ENCODE results near the gene LSM6. TPM values are rescaled to one million over a fixed set of nuclear protein-coding genes. Genes with fewer than 3 reads are reported as not detected.

Gene LSM6
- total and polyA plus RNA-seq, 9 donors = 19.6 to 48.5 (median 28.3) TPM

DNA sequence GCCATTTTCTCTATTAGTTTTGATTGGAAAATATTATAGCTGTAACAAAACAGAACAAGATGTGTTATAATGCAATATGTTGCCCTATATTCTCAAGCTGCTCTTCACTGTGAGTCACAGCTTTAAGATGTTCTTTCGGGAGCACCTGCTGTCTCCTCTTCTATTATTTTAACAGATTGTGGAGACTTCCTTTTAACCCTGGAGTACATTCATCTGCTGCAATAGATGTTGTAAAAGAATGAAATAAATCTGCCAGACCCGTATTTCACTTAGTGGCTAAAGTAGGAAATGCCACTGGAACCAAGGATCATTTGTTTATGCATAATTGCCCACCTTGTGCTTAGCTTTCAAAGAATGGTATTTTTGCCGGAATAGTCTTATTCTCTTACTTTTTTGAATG is 11.1 kb downstream of the LSM6 start:
- intact Hi-C loops (cut with DNase I) = no loop called here
- Histone ChIP-seq H3K9me3 (no peaks in the 10 kb centered on the region), H3K27me3 (no peaks in the 10 kb centered on the region), H3K4me1 (ENCODE audit: insufficient read depth) (no peaks in the 10 kb centered on the region), H3K36me3 (no peaks in the 10 kb centered on the region), H3K4me3 (no peak overlapping the region), H3K27ac (no peak overlapping the region)
- no peak for TF ChIP-seq EP300 (IDR thresholded peaks at IDR 0.05)
- no peak for TF ChIP-seq POLR2A (IDR thresholded peaks at IDR 0.05)
- TF ChIP-seq, protein P1, sequence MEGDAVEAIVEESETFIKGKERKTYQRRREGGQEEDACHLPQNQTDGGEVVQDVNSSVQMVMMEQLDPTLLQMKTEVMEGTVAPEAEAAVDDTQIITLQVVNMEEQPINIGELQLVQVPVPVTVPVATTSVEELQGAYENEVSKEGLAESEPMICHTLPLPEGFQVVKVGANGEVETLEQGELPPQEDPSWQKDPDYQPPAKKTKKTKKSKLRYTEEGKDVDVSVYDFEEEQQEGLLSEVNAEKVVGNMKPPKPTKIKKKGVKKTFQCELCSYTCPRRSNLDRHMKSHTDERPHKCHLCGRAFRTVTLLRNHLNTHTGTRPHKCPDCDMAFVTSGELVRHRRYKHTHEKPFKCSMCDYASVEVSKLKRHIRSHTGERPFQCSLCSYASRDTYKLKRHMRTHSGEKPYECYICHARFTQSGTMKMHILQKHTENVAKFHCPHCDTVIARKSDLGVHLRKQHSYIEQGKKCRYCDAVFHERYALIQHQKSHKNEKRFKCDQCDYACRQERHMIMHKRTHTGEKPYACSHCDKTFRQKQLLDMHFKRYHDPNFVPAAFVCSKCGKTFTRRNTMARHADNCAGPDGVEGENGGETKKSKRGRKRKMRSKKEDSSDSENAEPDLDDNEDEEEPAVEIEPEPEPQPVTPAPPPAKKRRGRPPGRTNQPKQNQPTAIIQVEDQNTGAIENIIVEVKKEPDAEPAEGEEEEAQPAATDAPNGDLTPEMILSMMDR (IDR thresholded peaks at IDR 0.05) = no peak
- WGBS, 3 donors = 79 to 85% (median 83%) methylated on average over 3 of the region's 3 CpGs
- no peak for DNase-seq

- DNase-seq = no peak
- TF ChIP-seq EP300 (IDR thresholded peaks at IDR 0.05) = no peak
- no peak for TF ChIP-seq POLR2A (IDR thresholded peaks at IDR 0.05)
- Histone ChIP-seq H3K4me3 (no peak overlapping the region), H3K9me3 (no peaks in the 10 kb centered on the region), H3K4me1 (ENCODE audit: insufficient read depth) (no peaks in the 10 kb centered on the region), H3K27me3 (no peaks in the 10 kb centered on the region), H3K36me3 (no peaks in the 10 kb centered on the region), H3K27ac (no peak overlapping the region)
- intact Hi-C loops (cut with DNase I) = no loop called here
- WGBS, 3 donors = 71 to 73% (median 72%) methylated on average over 2 of the region's 2 CpGs
These were observed 14.9 kb downstream of the LSM6 start for GRCh38 chr4:146190456-146190855.

DNA sequence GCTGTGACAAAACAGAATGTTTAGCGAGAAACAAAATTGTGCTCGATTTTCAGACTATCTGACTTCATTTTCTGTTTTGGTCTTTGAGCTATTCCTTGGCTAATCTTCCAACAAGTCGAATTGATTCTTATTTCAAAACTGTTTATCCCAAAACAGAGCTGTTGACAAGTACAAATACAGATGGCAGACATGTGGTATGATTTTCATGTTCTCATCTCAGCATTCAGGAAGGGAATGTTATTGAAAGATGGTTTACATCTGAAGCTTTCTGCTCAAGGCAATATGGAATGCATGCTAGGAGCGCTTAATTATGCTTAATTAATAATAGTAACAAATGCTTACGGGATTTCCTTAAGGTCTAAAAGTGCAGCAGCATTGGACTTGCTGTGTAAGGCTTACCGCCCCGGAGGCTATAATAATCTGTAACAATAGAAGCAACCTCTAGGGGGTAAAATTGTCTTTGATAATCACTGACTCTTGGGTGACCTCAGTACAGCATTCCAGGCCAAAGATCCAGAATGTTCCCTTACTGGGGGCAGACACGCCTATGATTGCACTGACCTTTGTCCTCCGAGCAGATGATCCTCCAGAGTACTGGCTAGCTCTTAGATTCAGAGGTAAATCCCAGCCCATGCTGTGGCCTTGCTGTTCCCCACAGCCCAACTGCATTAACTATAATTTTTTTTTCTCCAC is 16.4 kb downstream of the LSM6 start:
- no peak for DNase-seq
- TF ChIP-seq POLR2A (IDR thresholded peaks at IDR 0.05) (no peak), EP300 (IDR thresholded peaks at IDR 0.05) (no peak)
- TF ChIP-seq, protein P1 (IDR thresholded peaks at IDR 0.05) = no peak
- H3K27ac ChIP-seq = no peak overlapping the region
- 83 to 88% (median 84%) methylated on average over 9 of the region's 9 CpGs for WGBS, 3 donors
- no peaks in the 10 kb centered on the region for H3K27me3 ChIP-seq
- no peaks in the 10 kb centered on the region for H3K9me3 ChIP-seq
- H3K36me3 ChIP-seq = no peaks in the 10 kb centered on the region
- no peak overlapping the region for H3K4me3 ChIP-seq
- intact Hi-C loops (cut with DNase I) = no loop called here
- H3K4me1 ChIP-seq (ENCODE audit: insufficient read depth) = no peaks in the 10 kb centered on the region

GRCh38 chr4:146193628-146194027 is 18.1 kb downstream of the LSM6 start:
- no peak for DNase-seq
- TF ChIP-seq POLR2A (IDR thresholded peaks at IDR 0.05) (no peak), EP300 (IDR thresholded peaks at IDR 0.05) (no peak)
- TF ChIP-seq, protein P1 (IDR thresholded peaks at IDR 0.05) = no peak
- H3K27me3 ChIP-seq = no peaks in the 10 kb centered on the region
- H3K36me3 ChIP-seq = no peaks in the 10 kb centered on the region
- intact Hi-C loops (cut with DNase I) = no loop called here
- H3K4me1 ChIP-seq (ENCODE audit: insufficient read depth) = no peaks in the 10 kb centered on the region
- 81 to 85% (median 83%) methylated on average over 5 of the region's 5 CpGs for WGBS, 3 donors
- no peak overlapping the region for H3K4me3 ChIP-seq
- H3K27ac ChIP-seq = no peak overlapping the region
- no peaks in the 10 kb centered on the region for H3K9me3 ChIP-seq

DNA sequence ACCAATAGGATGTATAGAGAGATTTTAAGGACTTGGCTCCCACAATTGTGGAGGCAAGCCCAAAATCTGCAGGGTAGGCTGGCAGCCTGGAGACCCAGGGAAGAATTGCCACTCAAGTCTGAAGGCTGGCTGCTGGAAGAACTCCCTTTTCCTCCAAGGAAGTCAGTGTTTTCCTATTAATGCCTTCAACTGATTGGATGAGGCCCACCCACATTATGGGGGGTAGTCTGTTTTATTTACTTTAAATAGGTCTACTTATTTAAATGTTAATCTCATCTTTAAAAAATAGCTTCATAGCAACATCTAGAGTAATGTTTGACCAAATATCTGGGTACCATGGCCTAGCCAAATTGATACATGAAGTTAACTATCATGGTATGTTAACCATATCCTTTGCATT is 18.7 kb downstream of the LSM6 start:
- no peak for DNase-seq
- no peak overlapping the region for H3K4me3 ChIP-seq
- no peaks in the 10 kb centered on the region for H3K9me3 ChIP-seq
- H3K27me3 ChIP-seq = no peaks in the 10 kb centered on the region
- TF ChIP-seq EP300 (IDR thresholded peaks at IDR 0.05) = no peak
- no peak for TF ChIP-seq POLR2A (IDR thresholded peaks at IDR 0.05)
- TF ChIP-seq, protein P1 (IDR thresholded peaks at IDR 0.05) = no peak
- intact Hi-C loops (cut with DNase I) = no loop called here
- no peak overlapping the region for H3K27ac ChIP-seq
- no peaks in the 10 kb centered on the region for H3K4me1 ChIP-seq (ENCODE audit: insufficient read depth)
- no peaks in the 10 kb centered on the region for H3K36me3 ChIP-seq

Measured in ovary (tissue), 9 donors.